Esophagus muscularis mucosa (tissue), 4 donors: ENCODE data around the gene PLAAT5. TPM values are rescaled to one million over a fixed set of nuclear protein-coding genes. Genes with fewer than 3 reads are reported as not detected.

Experiments
- DNase-seq: peaks from one replicate; pipeline ENCODE4 v3.0.0-alpha.2; 2017; ENCODE audit errors: extremely low spot score
- H3K27ac ChIP-seq, 4 donors: fragments of 200-600 bp; sonication (generic); replicated peaks in 1 of 4; 1 replicate in 3 of 4; 2 replicates in 1 of 4; pipeline ENCODE4 v1.5.1; 2016 to 2019; ENCODE audit warnings: mild to moderate bottlenecking in 1 of 4
- H3K27me3 ChIP-seq, 4 donors: fragments of 200-600 bp; sonication (generic); one replicate each; pipeline versions ENCODE4 v1.5.1 to v1.6.0; 2016 to 2019
- H3K36me3 ChIP-seq, 4 donors: fragments of 200-600 bp; sonication (generic); one replicate each; pipeline ENCODE4 v1.5.1; 2016 to 2019
- H3K4me1 ChIP-seq, 4 donors: fragments of 200-600 bp; sonication (generic); one replicate each; pipeline ENCODE4 v1.5.1; 2016 to 2019
- H3K4me3 ChIP-seq, 4 donors: fragments of 200-600 bp; sonication (generic); 1 replicate in 2 of 4; 2 replicates in 2 of 4; pipeline ENCODE4 v1.5.1; 2016 to 2019; ENCODE audit warnings: mild to moderate bottlenecking in 4 of 4, moderate library complexity in 1 of 4
- H3K9me3 ChIP-seq, 4 donors: fragments of 200-600 bp; sonication (generic); 1 replicate in 3 of 4; 2 replicates in 1 of 4; pipeline ENCODE4 v1.5.1; 2016 to 2019
- EP300 ChIP-seq: sonication (generic); formaldehyde crosslinking; IDR thresholded peaks from one replicate; pipeline ENCODE4 v1.6.1; 2017; ENCODE audit warnings: antibody characterized with exemption
- POLR2A ChIP-seq: fragments of 450-650 bp; IDR thresholded peaks from one replicate; pipeline ENCODE4 v1.6.1; 2017; ENCODE audit warnings: antibody characterized with exemption, moderate library complexity, mild to moderate bottlenecking, low read depth
- POLR2AphosphoS5 ChIP-seq, 2 donors: sonication (generic); formaldehyde crosslinking; IDR thresholded peaks; one replicate each; pipeline ENCODE4 v1.6.1; 2017; ENCODE audit warnings: antibody characterized with exemption in 2 of 2
- WGBS: methylation state at CpG from one replicate; pipeline ENCODE4 v1.1.5; 2018; 5-methylcytosine and 5-hydroxymethylcytosine counted together
- intact Hi-C: fragments of 100-400 bp; cut with DNase I; formaldehyde crosslinking; loops from one replicate; pipeline ENCODE4 v1.15.1; 2023
- total RNA-seq, 4 donors: library from RNA; depleted of rRNA; stranded (reverse); fragments of >200 nt; gene quantifications; one replicate each; pipeline versions ENCODE4 v1.1.0 to v1.2.1, GENCODE V29; 2016
- TF ChIP-seq, protein P1 (sequence below), 3 experiments: fragments of 200-600 bp in 2 of 3; fragments of 450-650 bp in 1 of 3; sonication (generic) in 2 of 3; IDR thresholded peaks; one replicate each; pipeline ENCODE4 v1.5.1; 2017 to 2019; ENCODE audit warnings: antibody characterized with exemption in 3 of 3, mild to moderate bottlenecking in 2 of 3, moderate library complexity in 1 of 3

The PLAAT5 gene, protein sequence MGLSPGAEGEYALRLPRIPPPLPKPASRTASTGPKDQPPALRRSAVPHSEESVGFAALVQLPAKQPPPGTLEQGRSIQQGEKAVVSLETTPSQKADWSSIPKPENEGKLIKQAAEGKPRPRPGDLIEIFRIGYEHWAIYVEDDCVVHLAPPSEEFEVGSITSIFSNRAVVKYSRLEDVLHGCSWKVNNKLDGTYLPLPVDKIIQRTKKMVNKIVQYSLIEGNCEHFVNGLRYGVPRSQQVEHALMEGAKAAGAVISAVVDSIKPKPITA
- 1 to 10 TPM; 2.7 to 4.6 (median 3.6) TPM for total RNA-seq

DNA sequence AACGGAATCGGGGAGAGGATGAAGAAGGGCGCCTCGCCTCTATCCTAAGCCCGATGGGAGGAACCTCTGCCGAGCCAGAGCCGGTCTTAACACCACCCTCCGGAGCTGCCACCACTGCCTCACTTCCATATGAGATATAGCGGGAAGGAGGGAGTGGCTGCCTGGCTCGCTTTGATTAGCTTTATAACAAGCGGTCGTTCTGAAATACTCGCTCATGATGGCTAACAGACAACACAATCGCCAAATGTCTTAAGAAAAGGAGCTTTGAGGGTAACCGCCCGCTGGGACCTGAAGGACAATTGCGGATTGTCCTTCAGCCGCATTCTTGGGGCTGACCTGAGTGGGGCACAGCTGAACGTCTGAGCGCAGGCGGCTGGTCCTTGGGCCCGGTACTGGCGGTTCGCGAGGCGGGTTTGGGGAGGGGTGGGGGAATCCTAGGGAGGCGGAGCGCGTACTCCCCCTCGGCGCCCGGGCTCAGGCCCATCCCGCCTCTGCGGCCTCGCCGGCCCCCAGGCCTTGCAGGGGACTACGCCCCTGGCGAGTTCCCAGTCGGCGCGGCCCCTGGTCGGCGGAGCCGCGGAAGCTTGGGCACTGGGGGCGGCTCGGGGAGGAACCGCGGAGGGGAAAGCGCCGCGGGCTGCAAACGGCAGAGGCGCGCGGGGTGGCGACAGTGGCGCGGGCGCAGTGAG lies at the start of gene PLAAT5:
TSS of gene PLAAT5 (minus strand) at position 617 of the 689 bp plus-strand sequence. CDS start at position 484, 133 bp downstream.
- peaks cover 8 to 52% (median 38%) of the 10 kb centered on the region in 4 donors for H3K4me1 ChIP-seq
- WGBS = 11% methylated on average over 43 of the region's 60 CpGs

GRCh38 chr11:63537293-63538101 lies 46.5 kb upstream of the PLAAT5 start:
- intact Hi-C loops = no loop called here
- peak; percentile 72 to 77 for TF ChIP-seq POLR2AphosphoS5 (IDR thresholded peaks at IDR 0.05)
- TF ChIP-seq, protein P1, sequence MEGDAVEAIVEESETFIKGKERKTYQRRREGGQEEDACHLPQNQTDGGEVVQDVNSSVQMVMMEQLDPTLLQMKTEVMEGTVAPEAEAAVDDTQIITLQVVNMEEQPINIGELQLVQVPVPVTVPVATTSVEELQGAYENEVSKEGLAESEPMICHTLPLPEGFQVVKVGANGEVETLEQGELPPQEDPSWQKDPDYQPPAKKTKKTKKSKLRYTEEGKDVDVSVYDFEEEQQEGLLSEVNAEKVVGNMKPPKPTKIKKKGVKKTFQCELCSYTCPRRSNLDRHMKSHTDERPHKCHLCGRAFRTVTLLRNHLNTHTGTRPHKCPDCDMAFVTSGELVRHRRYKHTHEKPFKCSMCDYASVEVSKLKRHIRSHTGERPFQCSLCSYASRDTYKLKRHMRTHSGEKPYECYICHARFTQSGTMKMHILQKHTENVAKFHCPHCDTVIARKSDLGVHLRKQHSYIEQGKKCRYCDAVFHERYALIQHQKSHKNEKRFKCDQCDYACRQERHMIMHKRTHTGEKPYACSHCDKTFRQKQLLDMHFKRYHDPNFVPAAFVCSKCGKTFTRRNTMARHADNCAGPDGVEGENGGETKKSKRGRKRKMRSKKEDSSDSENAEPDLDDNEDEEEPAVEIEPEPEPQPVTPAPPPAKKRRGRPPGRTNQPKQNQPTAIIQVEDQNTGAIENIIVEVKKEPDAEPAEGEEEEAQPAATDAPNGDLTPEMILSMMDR (IDR thresholded peaks at IDR 0.05) = no peak
- 47% methylated on average over 5 of the region's 8 CpGs for whole genome bisulfite sequencing
- Histone ChIP-seq H3K9me3 (no peaks in the 10 kb centered on the region), H3K4me1 (peaks cover 30 to 42% (median 31%) of the 10 kb centered on the region in 4 donors), H3K36me3 (peaks cover 0 to 11% (median 0%) of the 10 kb centered on the region in 4 donors), H3K27ac (peak overlapping the region; percentile 86 to 95 (median 93)), H3K4me3 (peak overlapping the region; percentile 49 to 63 (median 55)), H3K27me3 (no peaks in the 10 kb centered on the region)
- DNase-seq = peak; percentile 95

More for the DNA sequence above, at the start of gene PLAAT5:
- Histone ChIP-seq H3K4me3 (peak within 1 kb of the TSS; percentile 64 to 72 (median 68)), H3K9me3 (peaks cover 0 to 9% (median 3%) of the 10 kb centered on the region in 4 donors), H3K27ac (peak within 1 kb of the TSS; percentile 83 to 90 (median 87)), H3K27me3 (no peaks in the 10 kb centered on the region), H3K36me3 (no peaks in the 10 kb centered on the region)
- intact Hi-C loops = no loop called here
- TF ChIP-seq POLR2A (no peak), POLR2AphosphoS5 (IDR thresholded peaks at IDR 0.05) (peak in 1 of 2 donors; percentile 52)
- DNase-seq = no peak

GRCh38 chr11:63536669-63537292 lies 45.8 kb upstream of the PLAAT5 start, which contains the start of gene PLAAT4:
Gene PLAAT4 (plus strand): TSS chr11:63536808. CDS start chr11:63536869, 61 bp downstream.
- WGBS = 13% methylated on average over 5 of the region's 10 CpGs
- Histone ChIP-seq H3K4me3 (peak within 1 kb of the TSS; percentile 49 to 63 (median 55)), H3K4me1 (peaks cover 30 to 42% (median 31%) of the 10 kb centered on the region in 4 donors), H3K27ac (peak within 1 kb of the TSS; percentile 86 to 95 (median 93)), H3K9me3 (no peaks in the 10 kb centered on the region), H3K36me3 (peaks cover 0 to 11% (median 0%) of the 10 kb centered on the region in 4 donors), H3K27me3 (no peaks in the 10 kb centered on the region)
- intact Hi-C loops = no loop called here
- DNase-seq = no peak
- TF ChIP-seq POLR2A (no peak), EP300 (no peak), POLR2AphosphoS5 (IDR thresholded peaks at IDR 0.05) (peak in 1 of 2 donors; percentile 44)

- no peak for DNase-seq
- WGBS = 78% methylated on average over 1 of the region's 1 CpG
- H3K27ac ChIP-seq = peak overlapping the region; percentile 86 to 95 (median 93)
- intact Hi-C loops = no loop called here
- TF ChIP-seq POLR2A (no peak), POLR2AphosphoS5 (IDR thresholded peaks at IDR 0.05) (no peak), EP300 (no peak)
- TF ChIP-seq, protein P1 (IDR thresholded peaks at IDR 0.05) = no peak
- H3K27me3 ChIP-seq = no peaks in the 10 kb centered on the region
- peaks cover 0 to 9% (median 0%) of the 10 kb centered on the region in 4 donors for H3K36me3 ChIP-seq
- no peak overlapping the region for H3K4me3 ChIP-seq
- H3K4me1 ChIP-seq = peaks cover 31 to 47% (median 37%) of the 10 kb centered on the region in 4 donors
- no peaks in the 10 kb centered on the region for H3K9me3 ChIP-seq
Observed at GRCh38 chr11:63535734-63536133, 44.8 kb upstream of the PLAAT5 start.

GRCh38 chr11:63534895-63535461 lies 44.0 kb upstream of the PLAAT5 start:
- no peaks in the 10 kb centered on the region for H3K9me3 ChIP-seq
- no peak for TF ChIP-seq EP300
- no peak for TF ChIP-seq POLR2AphosphoS5 (IDR thresholded peaks at IDR 0.05)
- TF ChIP-seq, protein P1 (IDR thresholded peaks at IDR 0.05) = no peak
- TF ChIP-seq POLR2A = no peak
- H3K27me3 ChIP-seq = no peaks in the 10 kb centered on the region
- H3K4me1 ChIP-seq = peaks cover 31 to 47% (median 37%) of the 10 kb centered on the region in 4 donors
- DNase-seq = no peak
- no peak overlapping the region for H3K4me3 ChIP-seq
- WGBS = 97% methylated on average over 5 of the region's 5 CpGs
- intact Hi-C loops = no loop called here
- peaks cover 0 to 5% (median 0%) of the 10 kb centered on the region in 4 donors for H3K36me3 ChIP-seq
- peak overlapping the region in 1 of 4 donors; percentile 94 for H3K27ac ChIP-seq
